T-helper 1 cell (primary cell): Measurements from ENCODE around the gene IRAK3.

Experiments used
- DNase-seq, 5 donors: peaks; one replicate each; pipeline ENCODE4 v3.0.0-alpha.2; 2012 to 2020
- total RNA-seq, 4 donors: gene quantifications; one replicate each; lab custom pipeline; 2026; lab: John Stamatoyannopoulos, UW

Gene IRAK3, protein sequence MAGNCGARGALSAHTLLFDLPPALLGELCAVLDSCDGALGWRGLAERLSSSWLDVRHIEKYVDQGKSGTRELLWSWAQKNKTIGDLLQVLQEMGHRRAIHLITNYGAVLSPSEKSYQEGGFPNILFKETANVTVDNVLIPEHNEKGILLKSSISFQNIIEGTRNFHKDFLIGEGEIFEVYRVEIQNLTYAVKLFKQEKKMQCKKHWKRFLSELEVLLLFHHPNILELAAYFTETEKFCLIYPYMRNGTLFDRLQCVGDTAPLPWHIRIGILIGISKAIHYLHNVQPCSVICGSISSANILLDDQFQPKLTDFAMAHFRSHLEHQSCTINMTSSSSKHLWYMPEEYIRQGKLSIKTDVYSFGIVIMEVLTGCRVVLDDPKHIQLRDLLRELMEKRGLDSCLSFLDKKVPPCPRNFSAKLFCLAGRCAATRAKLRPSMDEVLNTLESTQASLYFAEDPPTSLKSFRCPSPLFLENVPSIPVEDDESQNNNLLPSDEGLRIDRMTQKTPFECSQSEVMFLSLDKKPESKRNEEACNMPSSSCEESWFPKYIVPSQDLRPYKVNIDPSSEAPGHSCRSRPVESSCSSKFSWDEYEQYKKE
- 0.12 to 2.0 (median 0.57) reads per million in 4 donors for total RNA-seq

DNA sequence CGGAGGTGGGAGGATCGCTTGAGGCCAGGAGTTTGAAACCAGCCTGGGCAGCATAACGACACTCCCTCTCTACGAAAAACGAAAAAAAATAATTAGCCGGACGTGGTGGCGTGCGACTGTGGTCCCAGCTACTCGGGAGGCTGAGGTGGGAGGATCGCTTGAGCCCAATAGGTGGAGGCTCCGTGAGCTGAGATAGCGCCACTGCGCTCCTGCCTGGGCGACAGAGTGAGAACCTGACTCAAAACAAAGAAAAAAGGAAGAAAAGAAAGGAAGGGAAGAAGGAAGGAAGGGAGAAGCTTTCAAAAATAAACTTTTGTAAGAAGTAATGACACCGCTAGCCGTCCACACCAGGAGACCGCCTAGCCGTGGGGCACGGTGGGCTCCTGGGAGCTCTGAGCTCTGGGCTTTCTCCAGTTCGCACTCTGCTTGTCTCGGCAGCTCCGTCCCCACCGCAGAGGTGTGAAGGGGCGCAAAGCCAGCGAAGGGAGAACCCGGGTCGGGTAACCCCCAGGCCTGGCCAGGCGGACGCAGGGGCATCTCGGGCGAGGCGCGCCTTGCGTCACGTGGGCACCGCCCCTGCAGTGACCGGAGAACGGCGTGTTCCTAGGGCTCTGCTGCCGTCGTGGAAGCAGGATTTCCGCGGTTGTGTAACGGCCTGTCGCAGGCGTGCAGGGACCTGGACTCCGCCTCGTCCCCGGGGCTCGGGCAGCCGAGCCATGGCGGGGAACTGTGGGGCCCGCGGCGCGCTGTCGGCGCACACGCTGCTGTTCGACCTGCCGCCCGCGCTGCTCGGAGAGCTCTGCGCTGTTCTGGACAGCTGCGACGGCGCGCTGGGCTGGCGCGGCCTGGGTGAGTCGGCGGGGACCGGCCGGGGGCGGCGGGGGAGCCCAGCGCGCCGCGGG, at the start of gene IRAK3:
Gene IRAK3 (plus strand): TSS at position 631 of the 902 bp plus-strand sequence. CDS start 86 bp downstream, at position 717.
- DNase-seq, result peak in 1 of 5 donors; percentile 71

DNA sequence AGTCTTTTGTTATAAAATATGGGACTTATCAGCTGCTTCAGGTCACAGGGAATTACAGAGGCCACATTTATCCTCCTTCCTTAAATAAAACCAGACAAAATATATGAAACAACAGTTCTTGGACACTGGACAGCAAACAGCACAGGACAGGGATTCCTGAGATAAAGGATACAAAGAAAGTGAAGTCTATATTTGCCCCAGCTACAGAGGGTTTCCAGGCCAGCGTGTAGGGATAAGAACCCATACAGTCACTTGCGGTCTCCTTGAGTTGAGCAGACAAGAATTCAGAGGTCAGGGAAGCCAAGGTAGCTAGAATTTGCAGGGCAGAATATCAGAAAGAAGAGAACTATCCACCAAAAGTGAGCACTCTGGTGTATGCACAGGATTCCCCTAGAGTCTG, 49.7 kb upstream of the IRAK3 start:
- DNase-seq, result no peak

DNA sequence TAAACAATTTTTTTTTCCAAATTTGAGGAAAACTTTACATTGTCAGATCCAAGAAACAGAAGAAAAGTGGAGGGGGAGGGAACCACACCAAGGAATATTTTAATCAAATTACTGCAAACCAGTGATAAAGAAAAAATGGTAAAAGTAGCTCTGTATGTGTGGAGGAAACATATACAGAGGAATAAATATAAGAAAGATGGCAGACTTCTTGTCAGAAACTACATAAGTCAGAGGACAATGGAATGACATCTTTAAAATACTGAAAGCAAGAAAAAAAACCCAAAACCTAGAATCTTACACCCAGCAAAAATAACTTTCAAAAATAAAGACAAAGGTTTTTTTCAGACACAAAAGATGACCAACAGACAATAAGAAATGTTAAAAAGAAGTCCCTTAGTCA, 48.3 kb upstream of the IRAK3 start:
- no peak for DNase-seq

DNA sequence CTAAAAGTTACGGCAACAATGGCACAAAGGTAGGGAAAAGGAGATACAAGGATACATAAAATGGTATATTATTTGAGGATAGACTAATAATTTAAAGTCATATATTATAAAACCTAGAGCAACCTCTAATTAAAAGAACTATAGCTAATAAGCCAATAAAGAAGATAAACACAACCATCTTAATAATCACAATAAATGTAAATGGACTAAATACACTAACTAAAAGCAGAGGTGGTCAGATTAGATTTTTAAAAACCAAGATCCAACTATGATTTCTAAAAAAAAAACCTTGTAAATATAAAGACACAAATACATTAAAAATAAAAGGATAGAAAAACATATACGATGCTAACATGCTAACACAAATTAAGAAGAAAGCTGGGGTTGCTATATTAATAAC, 47.7 kb upstream of the IRAK3 start:
- no peak for DNase-seq

DNA sequence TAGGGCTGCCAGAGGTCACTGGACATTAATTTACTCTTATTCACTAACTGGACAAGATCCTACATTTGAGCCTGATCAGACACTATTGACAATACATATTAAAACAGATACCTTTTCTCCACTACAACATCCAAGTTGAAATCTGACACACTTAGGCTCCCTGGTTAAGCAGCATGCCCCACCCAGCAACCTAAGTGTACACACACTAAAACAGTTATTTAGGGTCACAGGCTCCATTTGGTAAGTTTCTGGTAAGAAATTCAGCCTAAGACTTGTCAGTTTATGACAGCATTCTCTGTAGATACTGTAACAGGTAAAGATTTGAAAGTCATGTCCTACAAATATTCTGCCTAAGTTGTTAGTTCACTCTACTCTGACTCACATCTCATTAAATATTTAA, 46.2 kb upstream of the IRAK3 start:
- DNase-seq, result no peak

DNA sequence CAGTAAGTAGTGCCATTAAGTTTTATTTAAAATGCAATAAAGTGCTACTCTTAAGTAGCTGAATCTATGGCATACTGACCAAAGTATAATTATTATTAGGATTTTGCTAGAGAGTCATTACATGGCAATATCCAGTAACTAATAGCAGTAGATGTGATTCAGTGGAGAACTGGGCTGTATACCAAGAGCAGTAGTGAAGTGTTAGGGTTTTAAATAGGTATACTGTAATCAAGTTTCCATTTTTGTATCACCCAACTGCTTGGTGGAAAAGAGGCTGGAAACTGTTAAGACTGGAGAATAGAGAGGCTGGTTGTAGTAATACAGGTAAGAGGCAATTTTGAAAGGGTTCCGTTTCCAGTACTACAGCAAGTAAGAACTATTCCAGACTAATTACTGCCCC, 45.1 kb upstream of the IRAK3 start:
- DNase-seq, result no peak

DNA sequence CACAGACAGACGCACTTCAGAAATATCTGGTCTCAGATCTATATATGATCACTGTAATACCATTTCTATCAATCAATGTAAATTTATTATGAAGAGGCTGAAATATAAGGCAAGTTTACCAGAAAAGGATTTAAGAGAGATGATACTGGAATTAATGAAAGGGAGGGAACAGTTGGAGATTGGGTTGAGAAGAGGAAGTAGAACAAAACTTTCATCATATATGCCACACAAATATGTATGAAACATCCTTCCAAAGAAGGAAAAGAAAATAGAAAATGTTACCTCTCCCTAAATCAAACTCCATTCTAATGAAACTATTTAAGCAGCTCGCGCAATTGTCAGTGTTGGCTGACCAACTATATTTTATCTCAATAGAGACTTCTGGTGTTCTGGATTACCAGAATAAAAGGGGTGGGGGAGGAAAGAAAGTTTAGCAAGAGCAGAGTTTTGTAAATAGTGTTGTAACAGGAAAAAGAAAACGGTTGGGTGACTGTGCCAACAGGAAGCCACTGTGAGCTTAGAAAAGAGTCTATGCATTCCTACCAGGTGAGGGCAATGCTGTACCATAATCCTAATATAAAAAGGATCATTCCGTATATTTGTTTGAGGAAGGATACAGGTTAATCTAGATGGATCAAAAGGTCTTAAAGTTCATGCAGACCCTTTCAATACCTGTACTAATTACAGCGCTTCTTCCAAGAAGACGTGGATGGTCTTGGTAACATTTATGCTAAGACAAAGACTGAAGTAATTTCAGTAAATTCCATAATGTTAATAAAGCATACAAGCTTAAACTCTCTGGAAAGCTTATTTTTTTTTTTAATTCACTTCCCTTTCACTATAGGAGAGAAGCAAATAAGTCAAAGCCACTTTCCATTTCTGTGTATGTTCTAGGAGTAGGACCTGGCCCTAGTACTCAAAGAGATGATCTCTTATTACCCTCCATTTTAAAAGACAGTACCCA, 43.9 kb upstream of the IRAK3 start:
- peak in 1 of 5 donors; percentile 74 for DNase-seq

DNA sequence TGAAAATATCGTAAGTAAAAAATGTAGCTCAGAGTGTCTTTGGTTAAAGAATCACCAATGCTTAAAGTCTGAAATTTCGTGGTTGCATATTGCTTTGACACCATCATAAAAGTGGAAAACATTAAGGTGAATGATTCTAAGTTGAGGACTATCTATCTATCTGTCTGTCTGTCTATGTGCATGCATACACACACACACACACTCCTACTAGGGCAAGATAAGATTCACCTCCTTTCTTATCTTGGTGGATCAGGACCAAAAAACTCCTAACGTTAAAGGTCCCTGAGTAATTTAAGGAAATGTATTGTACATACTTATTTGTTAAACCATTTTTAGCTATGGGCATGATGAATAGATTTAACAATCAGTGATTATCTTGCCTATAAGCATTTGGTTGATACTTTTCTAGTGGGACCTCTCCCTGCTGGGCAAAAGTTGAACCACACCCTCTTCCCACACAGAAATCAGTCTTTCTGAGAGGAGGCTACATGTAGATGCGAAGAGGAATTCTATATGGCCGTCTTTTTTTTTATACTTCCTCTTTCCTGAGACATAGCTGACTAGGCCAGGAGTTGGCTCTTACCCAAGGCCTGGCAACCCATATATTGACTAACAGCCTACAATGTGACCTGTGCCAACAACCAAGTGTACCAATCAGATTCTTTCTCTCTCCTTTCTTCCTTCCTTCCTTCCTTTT, 39.2 kb upstream of the IRAK3 start:
- no peak for DNase-seq

DNA sequence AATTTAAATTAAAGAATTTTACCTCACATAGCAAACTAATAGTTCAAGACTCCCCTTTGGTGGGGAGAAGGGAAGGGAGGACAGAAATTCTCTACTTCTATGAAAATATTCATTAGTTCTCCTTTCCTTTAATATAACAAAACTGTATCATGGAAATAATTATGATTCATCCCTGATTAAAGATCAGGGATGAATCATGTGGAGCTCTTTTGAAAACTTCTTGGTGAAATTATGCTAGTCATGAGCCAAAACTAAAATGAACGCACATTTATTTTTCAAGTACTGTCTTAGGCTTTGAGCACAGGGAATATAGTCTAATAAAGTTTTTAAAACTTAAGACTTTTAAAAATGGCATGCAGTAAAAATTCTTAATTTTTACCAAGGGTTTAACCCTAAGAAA, 36.3 kb upstream of the IRAK3 start:
- DNase-seq, result no peak

DNA sequence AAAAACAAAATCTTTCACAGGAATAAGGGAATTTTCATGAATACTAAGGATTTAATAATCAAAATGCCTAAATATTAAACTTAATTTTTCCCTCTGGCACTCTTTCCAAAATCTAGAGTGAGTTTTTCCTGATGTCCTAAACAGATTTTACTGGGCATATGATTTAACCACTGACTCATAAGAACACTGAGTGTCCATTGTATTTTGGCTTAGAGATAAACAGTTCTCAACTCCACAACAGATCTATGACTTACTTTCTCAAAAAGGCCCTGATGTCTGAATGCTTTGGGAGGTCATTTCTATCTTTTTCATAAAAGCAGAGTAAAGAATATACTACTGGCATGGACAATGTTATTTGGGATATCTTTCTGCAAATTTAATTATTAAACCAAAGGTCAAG, 34.2 kb upstream of the IRAK3 start:
- DNase-seq, result no peak

DNA sequence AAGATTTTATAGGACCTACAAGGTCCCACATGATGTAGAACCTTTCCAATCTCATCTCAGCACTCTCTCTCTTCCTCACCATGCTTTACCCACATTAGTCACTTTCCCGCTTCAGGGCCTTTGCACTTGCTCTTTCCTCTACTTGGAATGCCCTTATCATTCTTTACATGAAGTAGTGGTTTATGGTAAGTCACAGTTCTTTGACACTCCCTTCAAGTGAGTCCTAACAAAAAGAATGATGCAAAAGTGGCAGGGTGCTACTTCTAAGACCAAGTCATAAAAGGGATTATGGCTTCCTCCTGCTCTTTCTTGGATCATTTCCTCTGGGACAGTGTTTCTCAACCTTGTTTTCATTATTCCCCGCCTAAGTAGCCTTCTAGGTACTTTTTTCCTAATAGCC, 32.4 kb upstream of the IRAK3 start:
- no peak for DNase-seq

DNA sequence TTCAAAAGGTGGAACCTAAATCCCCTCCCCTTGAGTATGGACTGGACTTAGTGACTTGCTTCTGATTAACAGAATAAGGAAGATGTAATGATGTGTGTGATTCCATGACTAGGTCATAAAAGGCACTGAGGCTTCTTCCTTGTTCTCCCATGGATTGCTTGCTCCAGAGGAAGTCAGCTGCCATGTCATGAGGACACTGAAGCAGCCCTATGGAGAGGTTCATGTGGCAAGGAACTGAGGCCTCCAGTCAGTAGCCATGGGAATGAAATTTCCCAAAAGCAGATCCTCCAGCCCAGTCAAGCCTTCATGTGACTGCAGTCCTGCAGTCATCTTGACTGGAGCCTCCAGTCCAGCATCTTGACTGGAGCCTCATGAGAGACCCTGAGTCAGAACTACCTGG, 29.9 kb upstream of the IRAK3 start:
- DNase-seq, result no peak

DNA sequence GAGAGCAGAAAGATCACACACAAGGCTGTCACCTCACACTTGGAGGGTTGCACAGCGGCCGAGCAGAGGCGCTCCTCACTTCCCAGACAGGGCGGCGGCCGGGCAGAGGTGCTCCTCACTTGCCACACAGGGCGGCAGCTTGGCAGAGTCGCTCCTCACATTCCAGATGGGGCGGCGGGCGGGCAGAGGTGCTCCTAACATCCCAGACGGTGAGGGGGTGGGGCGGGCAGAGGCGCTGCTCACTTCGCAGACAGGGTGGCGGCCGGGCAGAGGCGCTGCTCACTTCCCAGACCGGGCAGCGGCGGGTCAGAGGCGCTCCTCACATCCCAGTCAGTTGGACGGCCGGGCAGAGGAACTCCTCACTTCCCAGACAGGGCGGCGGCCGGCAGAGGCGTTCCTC, 28.3 kb upstream of the IRAK3 start:
- no peak for DNase-seq

DNA sequence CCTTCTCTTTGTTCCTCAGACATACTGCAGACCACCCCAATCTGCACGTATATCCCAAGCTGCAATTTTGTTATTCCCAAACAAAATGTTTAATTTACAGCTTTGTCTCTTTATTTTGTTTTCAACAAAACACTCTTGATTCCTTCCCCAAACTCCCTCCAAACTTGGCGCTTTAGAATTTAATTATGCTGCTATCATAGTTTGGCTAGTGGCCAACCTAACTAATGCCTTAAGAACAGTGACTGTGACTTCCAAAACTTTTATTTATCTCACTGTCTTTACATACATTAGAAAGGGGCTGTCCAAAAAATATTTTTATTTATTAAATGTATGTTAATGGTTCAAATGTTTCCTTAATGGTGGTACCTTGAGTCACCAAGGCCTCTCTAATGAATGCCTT, 26.3 kb upstream of the IRAK3 start:
- no peak for DNase-seq

DNA sequence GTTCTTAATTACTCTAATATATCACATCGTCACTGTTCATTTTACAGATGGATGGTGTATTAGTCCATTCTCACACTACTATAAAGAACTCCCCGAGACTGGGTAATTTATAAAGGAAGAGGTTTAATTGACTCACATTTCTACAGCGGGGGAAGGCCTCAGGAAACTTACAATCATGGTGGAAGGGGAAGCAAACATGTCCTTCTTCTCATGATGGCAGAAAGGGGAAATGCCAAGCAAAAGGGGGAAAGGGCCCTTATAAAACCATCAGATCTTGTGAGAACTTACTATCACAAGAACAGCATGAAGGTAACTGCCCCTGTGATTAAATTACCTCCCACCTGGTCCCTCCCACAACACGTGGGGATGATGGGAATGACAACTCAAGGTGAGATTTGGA, 25.7 kb upstream of the IRAK3 start:
- no peak for DNase-seq

DNA sequence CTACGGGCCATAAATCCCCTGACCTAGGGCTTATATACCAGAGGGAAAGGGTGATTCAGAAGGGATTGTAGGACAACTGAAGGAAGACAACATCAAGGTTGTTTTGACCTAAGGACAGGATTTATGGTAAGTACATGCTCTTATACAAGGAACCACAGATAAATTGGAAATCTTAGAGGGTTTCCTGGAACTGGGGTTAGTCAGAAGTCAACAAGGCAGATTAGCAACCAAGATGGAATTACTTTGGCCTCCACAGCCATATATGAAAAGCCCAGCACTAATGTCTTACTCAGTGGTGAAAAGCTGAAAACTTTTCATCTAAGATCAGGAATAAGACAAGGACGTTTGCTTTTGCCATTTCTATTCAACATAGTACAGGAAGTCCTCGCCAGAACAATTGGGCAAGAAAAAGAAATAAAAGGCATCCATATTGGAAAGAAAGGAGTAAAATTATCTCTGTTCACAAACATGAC, 24.6 kb upstream of the IRAK3 start:
- DNase-seq, result no peak

DNA sequence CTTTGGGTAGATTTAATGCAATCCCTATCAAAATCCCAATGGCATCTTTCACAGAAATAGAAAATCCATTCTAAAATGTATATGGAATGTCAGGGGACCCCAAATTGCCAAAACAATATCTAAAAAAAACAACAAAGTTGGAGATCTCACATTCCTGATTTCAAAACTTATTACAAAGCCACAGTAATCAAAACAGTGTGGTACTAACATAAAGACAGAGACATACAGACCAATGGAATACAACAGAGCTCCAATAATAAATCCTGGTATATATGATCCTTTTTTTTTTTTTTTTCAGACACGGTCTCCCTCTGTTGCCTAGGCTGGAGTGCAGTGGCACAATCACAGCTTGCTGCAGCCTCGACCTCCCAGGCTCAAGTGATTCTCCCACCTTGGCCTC, 23.9 kb upstream of the IRAK3 start:
- DNase-seq, result no peak

DNA sequence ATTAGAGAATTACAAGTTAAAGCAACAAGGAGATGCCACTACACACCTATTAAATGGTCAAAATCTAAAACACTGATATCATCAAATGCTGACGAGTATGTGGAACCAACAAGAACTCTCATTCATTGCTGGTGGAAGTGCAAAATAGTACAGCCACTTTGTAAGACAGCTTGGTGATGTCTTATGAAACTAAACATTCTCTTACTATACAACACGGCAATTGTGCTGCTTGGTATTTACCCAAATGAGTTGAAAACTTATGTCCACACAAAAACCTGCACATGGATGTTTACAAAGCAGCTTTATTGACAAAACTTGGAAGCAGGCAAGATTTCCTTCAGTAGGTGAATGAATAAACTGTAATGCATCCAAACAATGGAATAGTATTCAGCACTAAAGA, 22.5 kb upstream of the IRAK3 start:
- DNase-seq, result no peak

DNA sequence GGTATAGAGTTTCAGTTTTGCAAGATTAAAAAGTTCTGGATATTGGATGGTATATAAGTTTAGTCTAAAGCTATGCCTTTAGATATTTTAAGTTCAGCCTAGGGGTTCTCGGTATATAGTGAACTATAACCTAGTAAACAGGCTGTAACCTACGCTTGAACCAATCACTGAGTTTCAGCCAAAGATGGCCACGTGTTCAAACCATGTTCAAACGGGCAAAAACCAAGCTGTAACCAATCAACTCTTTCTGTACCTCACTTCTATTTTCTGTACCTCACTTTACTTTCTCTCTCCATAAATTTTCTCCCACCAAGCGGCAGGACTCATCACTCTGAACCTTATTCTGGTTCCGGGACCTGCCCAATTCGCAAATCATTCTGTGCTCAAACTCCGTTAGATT, 20.6 kb upstream of the IRAK3 start:
- no peak for DNase-seq

DNA sequence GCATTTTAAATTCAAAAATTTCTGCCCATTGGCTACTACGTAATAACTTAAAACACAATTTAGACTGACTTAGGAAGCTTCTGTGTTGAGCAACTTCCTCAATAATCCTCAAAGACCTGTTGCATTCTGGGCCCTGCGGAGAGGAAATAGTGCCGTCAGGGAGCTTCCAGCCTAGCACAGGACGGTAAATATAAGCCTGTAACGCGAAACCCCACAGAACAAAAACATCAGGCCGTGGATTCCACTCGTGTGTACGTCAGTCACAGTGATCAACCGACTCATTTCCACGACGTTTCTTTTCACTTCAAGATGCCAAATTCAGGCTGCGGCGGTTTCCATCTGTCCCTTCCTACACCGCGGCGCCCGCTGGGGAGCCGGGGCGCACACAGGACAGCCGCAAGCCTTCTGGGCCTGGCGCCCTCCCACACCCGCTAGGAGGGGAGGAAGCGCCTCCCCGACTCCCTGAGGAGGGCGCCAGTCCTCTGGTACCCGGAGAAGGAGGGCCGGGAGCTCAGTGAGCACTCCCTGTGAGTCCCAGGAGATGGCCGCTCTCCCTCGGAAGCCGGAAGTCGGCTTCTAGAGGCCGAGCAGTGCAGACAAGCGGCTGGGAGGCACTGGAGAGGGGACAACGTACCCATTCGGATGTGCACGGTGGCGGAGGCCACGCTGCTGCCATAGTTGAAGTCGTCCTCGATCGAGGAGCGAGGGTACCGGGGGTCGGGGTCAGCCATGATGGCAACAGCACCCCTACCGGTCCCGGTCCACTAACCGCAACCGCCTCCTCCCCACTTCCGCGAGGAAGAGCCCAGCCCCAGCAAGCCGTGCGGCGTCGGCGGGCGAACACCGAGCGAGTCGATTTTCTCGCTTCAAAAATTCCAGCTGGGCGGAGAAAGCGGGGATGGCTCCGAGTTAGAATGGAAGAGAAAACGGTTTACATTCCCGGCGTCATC, 19.5 kb upstream of the IRAK3 start, which contains the start of gene TMBIM4:
Gene TMBIM4 (minus strand): TSS at position 776 of the 950 bp plus-strand sequence. CDS start 45 bp downstream, at position 731.
- peak; percentile 75 to 89 (median 82) for DNase-seq
